HG03457 (cell line): ENCODE data around the gene ADAMTS17.

ENCODE experiments used
- ATAC-seq: cut with Tn5 transposase; IDR thresholded peaks from one replicate; pipeline ENCODE4 v1.9.1; 2021; ENCODE audit warnings: moderate number of reproducible peaks; ENCODE audit not compliant: unreplicated experiment

ADAMTS17 gene

GRCh38 chr15:100175406-100176114 is 166.2 kb downstream of the ADAMTS17 start:
- ATAC-seq = no peak

GRCh38 chr15:100174904-100175275 is 166.9 kb downstream of the ADAMTS17 start:
- no peak for ATAC-seq

- no peak for ATAC-seq
These were observed 167.4 kb downstream of the ADAMTS17 start for GRCh38 chr15:100174159-100174903.

- ATAC-seq = no peak
These were observed 169.3 kb downstream of the ADAMTS17 start for GRCh38 chr15:100172356-100173024.

- ATAC-seq = no peak
These were observed 170.4 kb downstream of the ADAMTS17 start for GRCh38 chr15:100171411-100171810.

GRCh38 chr15:100170291-100171210 is 171.2 kb downstream of the ADAMTS17 start:
- ATAC-seq = peak; percentile 91

GRCh38 chr15:100169615-100170290 is 172.0 kb downstream of the ADAMTS17 start:
- ATAC-seq = no peak

GRCh38 chr15:100168787-100169186 is 173.0 kb downstream of the ADAMTS17 start:
- no peak for ATAC-seq

- no peak for ATAC-seq
These were observed 173.8 kb downstream of the ADAMTS17 start for GRCh38 chr15:100167884-100168375.

- ATAC-seq = no peak
These were observed 175.5 kb downstream of the ADAMTS17 start for GRCh38 chr15:100166313-100166712.

GRCh38 chr15:100163961-100164360 is 177.8 kb downstream of the ADAMTS17 start:
- no peak for ATAC-seq

GRCh38 chr15:100160953-100161352 is 180.8 kb downstream of the ADAMTS17 start:
- ATAC-seq = no peak

- ATAC-seq = no peak
These were observed 182.3 kb downstream of the ADAMTS17 start for GRCh38 chr15:100159436-100159835.

- ATAC-seq = no peak
These were observed 183.4 kb downstream of the ADAMTS17 start for GRCh38 chr15:100158356-100158755.

- ATAC-seq = no peak
These were observed 185.6 kb downstream of the ADAMTS17 start for GRCh38 chr15:100156201-100156600.

- ATAC-seq = no peak
These were observed 187.4 kb downstream of the ADAMTS17 start for GRCh38 chr15:100154338-100154737.

GRCh38 chr15:100152463-100152862 is 189.3 kb downstream of the ADAMTS17 start:
- ATAC-seq = no peak

- no peak for ATAC-seq
These were observed 190.9 kb downstream of the ADAMTS17 start for GRCh38 chr15:100150906-100151305.

GRCh38 chr15:100147828-100148227 is 193.9 kb downstream of the ADAMTS17 start:
- no peak for ATAC-seq

- no peak for ATAC-seq
These were observed 198.4 kb downstream of the ADAMTS17 start for GRCh38 chr15:100143378-100143777.
